SK-N-MC (cell line): ENCODE data around the gene ADARB1.

Source experiments
- EZH2 ChIP-seq: fragments of 200-600 bp; sonication (generic); IDR thresholded peaks from one replicate; pipeline ENCODE4 v1.6.1; 2017; ENCODE audit warnings: antibody characterized with exemption
- FOXP2 ChIP-seq: optimal IDR thresholded peaks from 2 replicates; pipeline ENCODE3; 2011; ENCODE audit warnings: mild to moderate bottlenecking, moderate library complexity; ENCODE audit not compliant: insufficient read depth; ENCODE audit errors: extremely low read length, control extremely low read depth
- POLR2AphosphoS5 ChIP-seq: IDR thresholded peaks from 2 replicates; pipeline ENCODE4 v1.6.1; 2012; ENCODE audit warnings: mild to moderate bottlenecking, low read depth, low read length, borderline replicate concordance

DNA sequence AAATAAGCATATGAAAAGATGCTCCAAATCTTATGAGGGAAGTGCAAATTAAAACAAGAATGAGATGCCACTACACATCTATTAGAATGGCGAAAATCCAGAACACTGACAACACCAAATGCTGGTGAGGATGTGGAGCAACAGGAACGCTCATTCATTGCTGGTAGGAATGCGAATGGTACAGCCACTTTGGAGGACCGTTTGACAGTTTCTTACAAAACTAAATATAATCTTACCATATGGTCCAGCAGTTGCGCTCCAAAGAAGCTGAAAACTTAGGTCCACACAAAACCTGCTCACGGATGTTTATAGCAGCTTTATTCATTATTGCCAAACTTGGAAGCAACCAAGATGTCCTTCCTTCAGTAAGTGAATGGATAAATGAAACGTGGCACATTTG is 163.0 kb downstream of the ADARB1 start:
- TF ChIP-seq EZH2 (no peak), POLR2AphosphoS5 (no peak), FOXP2 (no peak)
